Endothelial cell (in vitro differentiated cells): Measurements from ENCODE around the gene SPOP. TPM values are rescaled to one million over a fixed set of nuclear protein-coding genes. Genes with fewer than 3 reads are reported as not detected.
A peak's percentile ranks its signal among the peaks of the same experiment; 100 is the strongest.
"Not testable (repeated sequence)": the region's sequence is repeated elsewhere in the genome, so short reads cannot be mapped to it uniquely, and the experiment has no call there.

Experiments
- DNase-seq: peaks from one replicate; pipeline ENCODE4 v3.0.0; 2021; ENCODE audit warnings: low spot score
- H3K27ac Mint-ChIP-seq: one replicate; pipeline ENCODE4 v1.8.0; 2021; ENCODE audit warnings: mixed read lengths, inconsistent platforms; ENCODE audit not compliant: unreplicated experiment
- H3K27me3 Mint-ChIP-seq: one replicate; pipeline ENCODE4 v1.8.0; 2021; ENCODE audit warnings: mild to moderate bottlenecking, moderate library complexity, mixed read lengths, inconsistent platforms; ENCODE audit not compliant: unreplicated experiment
- H3K36me3 Mint-ChIP-seq: one replicate; pipeline ENCODE4 v1.8.0; 2021; ENCODE audit warnings: mild to moderate bottlenecking, low read depth, mixed read lengths, inconsistent platforms; ENCODE audit not compliant: unreplicated experiment
- H3K4me1 Mint-ChIP-seq: one replicate; pipeline ENCODE4 v1.8.0; 2021; ENCODE audit warnings: mild to moderate bottlenecking, mixed read lengths, inconsistent platforms; ENCODE audit not compliant: unreplicated experiment
- H3K4me3 Mint-ChIP-seq: one replicate; pipeline ENCODE4 v1.8.0; 2021; ENCODE audit warnings: mild to moderate bottlenecking, mixed read lengths, inconsistent platforms; ENCODE audit not compliant: unreplicated experiment
- H3K9me3 Mint-ChIP-seq: one replicate; pipeline ENCODE4 v1.8.0; 2021; ENCODE audit warnings: mixed read lengths, inconsistent platforms; ENCODE audit not compliant: unreplicated experiment
- CTCF ChIP-seq: fragments of 200-600 bp; sonication (generic); IDR thresholded peaks from one replicate; pipeline ENCODE4 v1.5.0; 2021; ENCODE audit warnings: antibody characterized with exemption; ENCODE audit not compliant: unreplicated experiment
- total RNA-seq: library from RNA; stranded (reverse); fragmentation: NEBNext Ultra II Directional; extraction: Animal tissue kit (Norgen Biotek cat#: 25700); gene quantifications from one replicate; pipeline ENCODE4 v1.2.1, GENCODE V29; 2021; ENCODE audit not compliant: unreplicated experiment

The SPOP gene
- total RNA-seq, 1 donor from 2014 or later: 55.6 TPM

GRCh38 chr17:49656247-49656646 is 21.6 kb downstream of the SPOP start:
- no peak overlapping the region for H3K4me3 Mint-ChIP-seq
- H3K27me3 Mint-ChIP-seq: no peaks in the 10 kb centered on the region
- peaks cover 19% of the 10 kb centered on the region for H3K4me1 Mint-ChIP-seq
- no peak for TF ChIP-seq CTCF
- peaks cover 11% of the 10 kb centered on the region for H3K36me3 Mint-ChIP-seq
- no peak for DNase-seq
- H3K27ac Mint-ChIP-seq: peak overlapping the region; percentile 33
- H3K9me3 Mint-ChIP-seq: no peaks in the 10 kb centered on the region

GRCh38 chr17:49647256-49647585 is 30.7 kb downstream of the SPOP start:
- DNase-seq: no peak
- no peak for TF ChIP-seq CTCF
- no peak overlapping the region for H3K27ac Mint-ChIP-seq
- no peaks in the 10 kb centered on the region for H3K36me3 Mint-ChIP-seq
- peaks cover 29% of the 10 kb centered on the region for H3K4me1 Mint-ChIP-seq
- H3K27me3 Mint-ChIP-seq: peaks cover 2% of the 10 kb centered on the region
- no peak overlapping the region for H3K4me3 Mint-ChIP-seq
- H3K9me3 Mint-ChIP-seq: no peaks in the 10 kb centered on the region

- TF ChIP-seq CTCF: no peak
- H3K4me1 Mint-ChIP-seq: peaks cover 28% of the 10 kb centered on the region
- peak overlapping the region; percentile 24 for H3K27ac Mint-ChIP-seq
- H3K36me3 Mint-ChIP-seq: no peaks in the 10 kb centered on the region
- peaks cover 2% of the 10 kb centered on the region for H3K27me3 Mint-ChIP-seq
- DNase-seq: no peak
- no peaks in the 10 kb centered on the region for H3K9me3 Mint-ChIP-seq
- H3K4me3 Mint-ChIP-seq: no peak overlapping the region
These were observed 31.3 kb downstream of the SPOP start for GRCh38 chr17:49646391-49647255.

- not testable (repeated sequence) for H3K4me3 Mint-ChIP-seq, DNase-seq, H3K9me3 Mint-ChIP-seq, H3K27me3 Mint-ChIP-seq, H3K36me3 Mint-ChIP-seq
- Mint-ChIP-seq H3K27ac (peak overlapping the region; percentile 87), H3K4me1 (peaks cover 24% of the 10 kb centered on the region)
These were observed 31.9 kb downstream of the SPOP start for GRCh38 chr17:49646056-49646390.

- Mint-ChIP-seq H3K27ac (peak overlapping the region; percentile 87), H3K4me1 (peaks cover 23% of the 10 kb centered on the region), H3K4me3 (no peak overlapping the region), H3K9me3 (no peaks in the 10 kb centered on the region), H3K36me3 (no peaks in the 10 kb centered on the region), H3K27me3 (peaks cover 2% of the 10 kb centered on the region)
- DNase-seq: no peak
- no peak for TF ChIP-seq CTCF
These were observed 32.2 kb downstream of the SPOP start for GRCh38 chr17:49645654-49646053.
